WERI-Rb-1 (cell line): ENCODE results near the gene ITFG1.

ENCODE experiments used
- DNase-seq: peaks from one replicate; pipeline ENCODE4 v3.0.0-alpha.2; 2020
- H3K27ac ChIP-seq: fragments of 250-450 bp; sonication (Bioruptor Pico); 2 replicates; pipeline ENCODE4 v1.5.1; 2020; ENCODE audit warnings: mild to moderate bottlenecking, moderate library complexity
- H3K27me3 ChIP-seq: fragments of 250-450 bp; sonication (Bioruptor Pico); 2 replicates; pipeline ENCODE4 v1.5.1; 2021; ENCODE audit warnings: mild to moderate bottlenecking, low read depth, moderate library complexity; ENCODE audit not compliant: insufficient read depth, severe bottlenecking
- H3K36me3 ChIP-seq: fragments of 250-450 bp; sonication (Bioruptor Pico); 2 replicates; pipeline ENCODE4 v1.5.1; 2020; ENCODE audit warnings: mild to moderate bottlenecking, moderate library complexity
- H3K4me3 ChIP-seq: 2 replicates; pipeline ENCODE4 v1.5.1; 2011; ENCODE audit warnings: low read depth, mild to moderate bottlenecking, control low read depth, low read length
- H3K9me3 ChIP-seq: fragments of 250-450 bp; sonication (Bioruptor Pico); 2 replicates; pipeline ENCODE4 v1.5.1; 2021; ENCODE audit warnings: mild to moderate bottlenecking, moderate library complexity; ENCODE audit not compliant: severe bottlenecking
- TF ChIP-seq, protein P1 (sequence below): IDR thresholded peaks from 2 replicates; pipeline ENCODE4 v1.5.1; 2011; ENCODE audit warnings: low read depth, mild to moderate bottlenecking, control low read depth, inconsistent platforms, low read length

ITFG1 gene

DNA sequence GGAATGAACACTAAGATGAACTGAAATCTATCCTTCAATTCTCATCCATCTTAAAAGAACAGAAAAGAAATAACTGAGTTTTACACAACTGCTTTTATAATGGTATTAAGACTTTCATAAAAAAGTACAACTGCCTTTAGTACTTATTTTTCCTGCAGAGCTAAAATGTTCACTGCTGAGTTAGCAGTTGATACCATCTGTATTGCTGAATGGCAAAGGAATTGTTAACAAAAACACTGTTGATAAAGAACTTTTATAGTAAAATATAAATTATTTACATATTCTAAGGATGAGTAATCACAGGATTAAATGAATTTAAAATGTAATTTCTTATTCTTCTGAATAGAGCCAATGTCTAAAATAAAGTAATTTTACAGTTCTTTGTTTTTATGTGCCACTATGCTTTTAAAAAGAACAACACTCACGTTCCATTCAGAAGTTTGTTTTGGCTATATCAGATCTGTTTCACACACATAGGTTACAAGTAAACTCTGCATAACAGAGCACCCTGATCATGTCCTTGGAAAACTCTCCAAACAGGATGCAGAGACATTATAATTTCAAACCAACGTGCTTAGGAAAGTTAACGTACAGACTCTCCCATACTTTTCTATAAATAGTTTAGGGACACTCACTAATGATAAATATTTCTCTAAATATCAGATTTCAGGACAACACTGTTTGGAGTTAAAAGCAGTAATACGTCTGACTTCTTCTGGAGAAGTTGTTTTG is 151.1 kb downstream of the ITFG1 start:
- Histone ChIP-seq H3K9me3 (no peaks in the 10 kb centered on the region), H3K36me3 (no peaks in the 10 kb centered on the region), H3K4me3 (no peak overlapping the region), H3K27ac (no peak overlapping the region), H3K27me3 (no peaks in the 10 kb centered on the region)
- no peak for DNase-seq
- TF ChIP-seq, protein P1, sequence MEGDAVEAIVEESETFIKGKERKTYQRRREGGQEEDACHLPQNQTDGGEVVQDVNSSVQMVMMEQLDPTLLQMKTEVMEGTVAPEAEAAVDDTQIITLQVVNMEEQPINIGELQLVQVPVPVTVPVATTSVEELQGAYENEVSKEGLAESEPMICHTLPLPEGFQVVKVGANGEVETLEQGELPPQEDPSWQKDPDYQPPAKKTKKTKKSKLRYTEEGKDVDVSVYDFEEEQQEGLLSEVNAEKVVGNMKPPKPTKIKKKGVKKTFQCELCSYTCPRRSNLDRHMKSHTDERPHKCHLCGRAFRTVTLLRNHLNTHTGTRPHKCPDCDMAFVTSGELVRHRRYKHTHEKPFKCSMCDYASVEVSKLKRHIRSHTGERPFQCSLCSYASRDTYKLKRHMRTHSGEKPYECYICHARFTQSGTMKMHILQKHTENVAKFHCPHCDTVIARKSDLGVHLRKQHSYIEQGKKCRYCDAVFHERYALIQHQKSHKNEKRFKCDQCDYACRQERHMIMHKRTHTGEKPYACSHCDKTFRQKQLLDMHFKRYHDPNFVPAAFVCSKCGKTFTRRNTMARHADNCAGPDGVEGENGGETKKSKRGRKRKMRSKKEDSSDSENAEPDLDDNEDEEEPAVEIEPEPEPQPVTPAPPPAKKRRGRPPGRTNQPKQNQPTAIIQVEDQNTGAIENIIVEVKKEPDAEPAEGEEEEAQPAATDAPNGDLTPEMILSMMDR: no peak

DNA sequence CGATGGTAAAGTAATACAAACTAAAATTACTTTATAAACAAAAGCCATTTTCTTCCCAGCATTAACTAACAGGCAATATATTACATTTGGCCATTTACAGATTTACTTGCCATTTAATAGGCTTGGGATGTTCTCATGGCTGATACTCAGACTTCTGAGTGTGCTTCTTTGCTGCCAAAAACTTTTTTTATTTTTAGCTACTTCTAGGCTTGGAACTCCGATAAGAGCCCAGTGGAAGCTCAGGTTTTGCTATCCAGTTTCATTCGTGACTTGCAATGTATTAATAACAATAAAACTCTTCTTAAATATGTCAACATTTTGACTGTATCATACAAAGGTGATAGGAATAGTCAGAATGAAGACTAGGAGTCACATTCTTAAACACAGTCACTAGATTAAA is 152.3 kb downstream of the ITFG1 start:
- TF ChIP-seq, protein P1: no peak
- no peaks in the 10 kb centered on the region for H3K9me3 ChIP-seq
- H3K27ac ChIP-seq: no peak overlapping the region
- no peak overlapping the region for H3K4me3 ChIP-seq
- no peaks in the 10 kb centered on the region for H3K27me3 ChIP-seq
- DNase-seq: no peak
- no peaks in the 10 kb centered on the region for H3K36me3 ChIP-seq

DNA sequence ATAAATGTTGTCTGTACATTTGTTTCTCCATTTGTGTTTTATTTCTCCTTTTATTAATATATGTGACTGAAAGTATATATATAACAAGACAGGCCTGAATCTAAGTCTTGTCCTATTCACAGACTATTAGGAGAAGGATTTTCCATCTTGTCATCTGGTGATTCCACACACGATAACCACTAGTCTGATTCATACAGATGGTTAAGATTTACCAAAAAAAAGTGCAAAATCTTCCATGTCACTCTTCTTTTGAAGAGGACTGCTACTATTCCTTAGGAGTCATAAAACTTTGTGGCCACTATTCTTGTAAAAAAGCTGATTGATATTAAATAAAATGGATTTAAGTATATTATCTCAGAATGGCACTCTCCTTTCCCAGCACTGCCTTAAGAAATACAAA is 156.3 kb downstream of the ITFG1 start:
- H3K9me3 ChIP-seq: no peaks in the 10 kb centered on the region
- no peaks in the 10 kb centered on the region for H3K27me3 ChIP-seq
- H3K27ac ChIP-seq: no peak overlapping the region
- TF ChIP-seq, protein P1: no peak
- no peak for DNase-seq
- no peaks in the 10 kb centered on the region for H3K36me3 ChIP-seq
- H3K4me3 ChIP-seq: no peak overlapping the region

DNA sequence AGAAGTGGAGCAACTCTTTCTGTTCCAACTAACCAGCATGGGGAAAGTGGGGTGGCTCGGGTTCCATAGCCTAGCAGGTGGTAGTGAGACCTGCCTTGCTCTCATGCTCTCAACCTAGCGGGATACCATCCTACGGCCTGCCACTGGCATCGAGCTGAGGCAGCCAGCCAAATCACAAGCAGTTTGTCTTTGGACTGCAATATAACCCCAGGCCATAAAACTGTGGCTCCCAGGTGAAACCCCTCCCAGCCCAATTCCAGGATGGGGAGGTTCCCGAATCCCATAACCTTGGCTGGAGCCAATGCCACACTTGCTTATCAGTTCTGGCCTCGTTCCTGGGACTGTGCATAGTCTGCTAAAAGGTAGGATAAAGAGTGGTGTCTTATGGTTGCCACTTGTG is 161.3 kb downstream of the ITFG1 start:
- H3K36me3 ChIP-seq: no peaks in the 10 kb centered on the region
- H3K9me3 ChIP-seq: no peaks in the 10 kb centered on the region
- H3K4me3 ChIP-seq: no peak overlapping the region
- no peaks in the 10 kb centered on the region for H3K27me3 ChIP-seq
- DNase-seq: no peak
- H3K27ac ChIP-seq: no peak overlapping the region
- TF ChIP-seq, protein P1: no peak

DNA sequence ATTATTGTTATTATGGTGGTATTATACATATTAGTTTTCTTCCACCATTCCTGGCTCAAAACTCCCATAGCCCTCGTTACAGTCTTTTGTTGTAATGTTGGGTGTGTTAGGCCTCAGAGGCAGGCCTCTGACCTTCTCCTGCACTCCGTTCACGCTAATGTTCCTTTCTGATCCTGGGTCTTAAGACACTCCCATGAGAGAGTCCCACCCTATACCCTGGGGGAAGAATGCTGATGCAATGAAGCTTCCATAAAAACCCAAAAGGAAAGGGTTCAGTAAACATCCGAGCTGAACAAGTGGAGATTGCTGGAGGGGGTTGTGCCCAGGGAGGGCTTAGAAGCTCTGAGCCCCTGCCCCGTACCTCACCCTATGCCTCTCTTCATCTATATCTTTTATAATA is 175.9 kb downstream of the ITFG1 start:
- TF ChIP-seq, protein P1: no peak
- no peak for DNase-seq
- Histone ChIP-seq H3K27me3 (no peaks in the 10 kb centered on the region), H3K9me3 (no peaks in the 10 kb centered on the region), H3K27ac (no peak overlapping the region), H3K4me3 (no peak overlapping the region), H3K36me3 (no peaks in the 10 kb centered on the region)

DNA sequence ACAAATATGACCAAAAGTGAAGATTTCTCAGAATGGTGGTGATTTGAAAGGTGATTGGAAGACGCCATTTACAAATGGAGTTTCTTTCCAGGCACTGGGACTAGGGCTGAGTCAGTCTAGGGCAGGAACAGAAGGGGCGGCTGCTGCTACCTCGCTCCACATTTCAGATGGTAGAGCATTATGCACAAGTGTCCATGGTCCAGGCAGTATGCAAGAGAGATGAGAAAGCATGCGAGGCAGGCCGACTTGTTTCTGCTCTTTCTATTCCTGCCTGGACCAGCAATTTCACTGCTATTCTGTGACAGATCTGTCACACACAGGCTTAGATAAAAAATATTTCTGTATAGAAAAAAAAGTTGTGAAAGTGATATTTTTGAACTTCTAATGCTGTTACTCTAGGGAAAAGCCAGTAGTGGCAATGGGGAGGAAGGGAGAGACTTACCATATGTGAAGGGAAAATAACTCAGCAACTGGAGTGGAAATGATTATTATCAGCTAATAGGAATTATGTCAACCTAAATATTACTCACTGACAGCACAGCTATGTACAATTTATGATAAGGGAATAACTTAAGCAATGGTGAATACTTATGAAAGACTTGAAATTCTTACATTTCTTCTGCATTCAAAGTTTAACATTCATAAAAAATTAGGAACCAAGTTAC is 182.4 kb downstream of the ITFG1 start:
- DNase-seq: no peak
- TF ChIP-seq, protein P1: no peak
- Histone ChIP-seq H3K27me3 (no peaks in the 10 kb centered on the region), H3K4me3 (no peak overlapping the region), H3K36me3 (no peaks in the 10 kb centered on the region), H3K27ac (no peak overlapping the region), H3K9me3 (no peaks in the 10 kb centered on the region)
